Cardiac atrium fibroblast (primary cell): ENCODE measurements around the gene TMEM151B. TPM values are rescaled to one million over a fixed set of nuclear protein-coding genes. Genes with fewer than 3 reads are reported as not detected.

Experiments
- total RNA-seq: library from RNA; depleted of rRNA; stranded (reverse); fragments of >200 nt; gene quantifications from 2 replicates; pipeline ENCODE4 v1.2.3, GENCODE V29; 2015

The TMEM151B gene
- not detected in 2 replicates for total RNA-seq

GRCh38 chr6:44269921-44270525 lies at the start of gene TMEM151B:
Gene TMEM151B (plus strand): TSS chr6:44270450. CDS start chr6:44270743, 293 bp downstream.

GRCh38 chr6:44223319-44224028 lies 46.8 kb upstream of the TMEM151B start, which contains the start of gene SLC29A1:
Gene SLC29A1 (plus strand): TSS chr6:44223595. CDS start chr6:44227314, 3,719 bp downstream.

GRCh38 chr6:44246663-44247337 lies 23.4 kb upstream of the TMEM151B start, which contains the start of gene HSP90AB1:
Gene HSP90AB1 (plus strand): TSS chr6:44247101. CDS start chr6:44248630, 1,529 bp downstream.

GRCh38 chr6:44257025-44257752 lies 13.1 kb upstream of the TMEM151B start, which contains the start of gene SLC35B2:
Gene SLC35B2 (minus strand): TSS chr6:44257528. CDS start chr6:44257410, 118 bp downstream.

GRCh38 chr6:44265007-44265721 lies 5.1 kb upstream of the TMEM151B start, which contains the start of gene NFKBIE:
Gene NFKBIE (minus strand): TSS chr6:44265551. CDS start chr6:44265346, 205 bp downstream.

GRCh38 chr6:44312901-44313788 lies 42.9 kb downstream of the TMEM151B start, which contains the start of gene AARS2:
Gene AARS2 (minus strand): TSS chr6:44313347. CDS start chr6:44313323, 24 bp downstream.

GRCh38 chr6:44342489-44342888 lies 72.2 kb downstream of the TMEM151B start, which contains the start of gene SPATS1:
Gene SPATS1 (plus strand): TSS chr6:44342650. CDS start chr6:44343096, 446 bp downstream.

Other genes starting within 250 kb of the TMEM151B start
- gene MRPL14, start 143.0 kb upstream of the TMEM151B start, total RNA-seq: 37.5 and 46.0 TPM in 2 replicates
- 17.0 and 33.7 TPM in 2 replicates for gene TMEM63B, start 142.9 kb upstream of the TMEM151B start, total RNA-seq
- 0.97 TPM in 1 of 2 replicates, not detected in the other for gene CAPN11, start 111.6 kb upstream of the TMEM151B start, total RNA-seq
- gene MYMX, start 53.5 kb upstream of the TMEM151B start, total RNA-seq: 0.49 TPM in 1 of 2 replicates, not detected in the other
- 26.9 and 40.3 TPM in 2 replicates for gene SLC29A1, start 46.9 kb upstream of the TMEM151B start, total RNA-seq
- gene HSP90AB1, start 23.3 kb upstream of the TMEM151B start, total RNA-seq: 654 and 695 TPM in 2 replicates
- gene SLC35B2, start 12.9 kb upstream of the TMEM151B start, total RNA-seq: 65.0 and 70.3 TPM in 2 replicates
- 1.1 and 3.9 TPM in 2 replicates for gene NFKBIE, start 4.9 kb upstream of the TMEM151B start, total RNA-seq
- 9.9 and 10.3 TPM in 2 replicates for gene AARS2, start 42.9 kb downstream of the TMEM151B start, total RNA-seq
- not detected in 2 replicates for gene SPATS1, start 72.2 kb downstream of the TMEM151B start, total RNA-seq
- 12.2 and 12.8 TPM in 2 replicates for gene CDC5L, start 117.3 kb downstream of the TMEM151B start, total RNA-seq